ENCODE data around the gene ZNF256.
A peak's percentile ranks its signal among the peaks of the same experiment; 100 is the strongest.

DNA sequence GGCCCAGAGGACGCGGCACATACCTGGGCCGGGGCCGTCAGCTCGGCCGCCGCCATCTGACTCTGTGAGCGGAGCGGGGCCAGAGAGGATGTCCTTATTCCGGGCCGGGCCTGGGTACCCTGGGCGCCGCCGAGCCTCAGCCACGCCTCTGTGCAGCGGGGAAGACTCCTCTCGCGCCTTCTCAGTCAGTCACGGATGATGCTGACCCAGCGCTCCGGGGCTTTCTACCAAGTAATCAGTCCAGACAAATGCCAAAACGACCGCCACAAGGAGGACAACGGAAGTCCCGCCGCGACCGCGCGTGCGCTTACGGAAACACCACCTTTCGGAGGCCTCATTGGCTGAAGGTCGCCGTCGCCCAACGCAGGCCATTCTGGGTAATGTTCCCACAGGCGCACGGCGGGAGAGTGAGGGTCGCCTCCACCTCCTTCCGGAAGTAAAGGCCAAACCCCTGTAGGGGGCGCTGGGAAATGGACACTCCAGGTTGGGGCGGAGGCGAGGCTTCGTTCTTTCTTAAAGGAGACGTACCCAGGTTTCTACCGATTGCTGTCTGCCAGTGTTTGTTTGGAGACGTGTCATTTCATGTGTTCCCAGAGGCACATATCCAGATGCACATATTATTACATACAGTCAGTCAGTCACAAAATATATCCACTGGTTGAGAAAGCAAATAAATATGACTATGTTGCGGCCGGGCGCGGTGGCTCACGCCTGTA is at the start of gene ZNF256:
- TF ChIP-seq, protein P1, sequence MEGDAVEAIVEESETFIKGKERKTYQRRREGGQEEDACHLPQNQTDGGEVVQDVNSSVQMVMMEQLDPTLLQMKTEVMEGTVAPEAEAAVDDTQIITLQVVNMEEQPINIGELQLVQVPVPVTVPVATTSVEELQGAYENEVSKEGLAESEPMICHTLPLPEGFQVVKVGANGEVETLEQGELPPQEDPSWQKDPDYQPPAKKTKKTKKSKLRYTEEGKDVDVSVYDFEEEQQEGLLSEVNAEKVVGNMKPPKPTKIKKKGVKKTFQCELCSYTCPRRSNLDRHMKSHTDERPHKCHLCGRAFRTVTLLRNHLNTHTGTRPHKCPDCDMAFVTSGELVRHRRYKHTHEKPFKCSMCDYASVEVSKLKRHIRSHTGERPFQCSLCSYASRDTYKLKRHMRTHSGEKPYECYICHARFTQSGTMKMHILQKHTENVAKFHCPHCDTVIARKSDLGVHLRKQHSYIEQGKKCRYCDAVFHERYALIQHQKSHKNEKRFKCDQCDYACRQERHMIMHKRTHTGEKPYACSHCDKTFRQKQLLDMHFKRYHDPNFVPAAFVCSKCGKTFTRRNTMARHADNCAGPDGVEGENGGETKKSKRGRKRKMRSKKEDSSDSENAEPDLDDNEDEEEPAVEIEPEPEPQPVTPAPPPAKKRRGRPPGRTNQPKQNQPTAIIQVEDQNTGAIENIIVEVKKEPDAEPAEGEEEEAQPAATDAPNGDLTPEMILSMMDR (conservative IDR thresholded peaks at IDR 0.05), result peak; percentile 61
- TF ChIP-seq ZFX (IDR thresholded peaks at IDR 0.05), result peak; percentile 25; the same call in 1 of the 2 replicates

Measured in C4-2B (cell line).